OCI-LY3 (cell line): ENCODE results near the gene PPP1R12B.

Experiments used
- CTCF ChIP-seq: fragments of 200-600, 300-600 bp; sonication (generic); IDR thresholded peaks from 2 replicates; pipeline ENCODE4 v1.5.1; 2014; ENCODE audit warnings: antibody characterized with exemption, low read length, low read depth
- EZH2phosphoT487 ChIP-seq: fragments of 200-600 bp; shearing (Covaris generic); IDR thresholded peaks from 2 replicates; pipeline ENCODE4 v1.6.1; 2018; ENCODE audit warnings: antibody characterized with exemption, mixed run types, low read depth

GRCh38 chr1:202434059-202434458 lies 85.6 kb downstream of the PPP1R12B start:
- no peak for TF ChIP-seq CTCF
- TF ChIP-seq EZH2phosphoT487 = no peak
